Measurements from ENCODE around the gene MICALL1.

Gene MICALL1

DNA sequence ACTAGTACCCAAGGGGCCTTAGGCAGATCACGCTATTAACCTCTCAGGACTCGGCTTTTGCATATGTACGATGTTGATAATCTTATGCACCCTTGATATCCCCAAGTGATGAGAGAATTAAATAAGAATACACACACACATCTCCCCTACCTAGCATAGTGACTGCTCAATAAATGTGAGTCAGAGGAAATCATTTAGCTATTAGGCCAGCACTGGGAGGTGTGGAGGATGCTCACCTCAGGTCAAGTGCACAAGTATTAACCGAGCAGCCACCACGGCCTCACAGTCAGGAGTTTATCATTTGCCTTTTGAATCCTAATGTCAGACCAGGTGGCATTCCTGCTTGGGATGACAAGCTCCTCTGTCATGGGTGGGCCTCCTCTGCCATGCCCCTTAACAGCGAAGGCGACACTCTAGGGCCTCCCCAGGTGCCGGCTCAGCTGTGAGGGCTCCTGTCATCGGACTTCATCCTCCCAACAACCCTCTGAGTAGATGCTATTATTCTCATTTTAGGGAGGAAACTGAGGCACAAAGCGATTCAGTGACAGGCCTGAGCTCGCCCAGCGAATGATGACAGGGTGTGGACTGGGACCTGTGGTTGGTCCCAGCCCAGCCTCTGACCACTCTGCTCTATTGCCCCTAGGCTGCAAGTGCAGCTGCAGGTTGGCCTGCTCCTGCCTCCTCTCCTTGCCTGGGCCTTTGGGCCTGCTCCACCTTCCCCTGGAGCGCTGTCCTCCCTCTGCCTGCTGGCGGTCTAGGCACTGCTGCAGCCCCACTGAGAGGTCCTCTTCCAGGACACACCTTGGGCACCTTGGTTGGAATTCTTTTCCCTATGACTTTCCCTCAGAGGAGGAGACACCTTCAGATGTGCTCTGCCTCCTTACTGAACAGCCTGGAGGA is 83.3 kb downstream of the MICALL1 start:
- no peak for DNase-seq

GRCh38 chr22:37990301-37990700 is 84.2 kb downstream of the MICALL1 start:
- no peak for DNase-seq

DNA sequence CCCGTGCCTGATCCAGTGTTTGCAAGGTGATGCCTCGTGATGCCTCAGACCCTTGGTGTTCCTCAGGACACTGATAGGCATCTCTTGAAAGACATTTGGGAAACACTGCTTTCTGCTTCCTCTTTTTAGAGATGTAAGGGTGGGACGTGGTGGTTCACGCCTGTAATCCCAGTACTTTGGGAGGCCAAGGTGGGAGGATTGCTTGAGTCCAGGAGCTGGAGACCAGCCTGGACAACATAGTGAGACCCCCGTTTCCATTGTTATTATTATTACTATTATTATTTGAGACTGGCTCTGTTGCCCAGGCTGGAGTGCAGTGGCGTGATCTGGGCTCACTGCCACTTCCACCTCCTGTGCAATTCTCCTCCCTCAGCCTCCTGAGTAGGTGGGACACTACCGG is 84.8 kb downstream of the MICALL1 start:
- no peak for DNase-seq

DNA sequence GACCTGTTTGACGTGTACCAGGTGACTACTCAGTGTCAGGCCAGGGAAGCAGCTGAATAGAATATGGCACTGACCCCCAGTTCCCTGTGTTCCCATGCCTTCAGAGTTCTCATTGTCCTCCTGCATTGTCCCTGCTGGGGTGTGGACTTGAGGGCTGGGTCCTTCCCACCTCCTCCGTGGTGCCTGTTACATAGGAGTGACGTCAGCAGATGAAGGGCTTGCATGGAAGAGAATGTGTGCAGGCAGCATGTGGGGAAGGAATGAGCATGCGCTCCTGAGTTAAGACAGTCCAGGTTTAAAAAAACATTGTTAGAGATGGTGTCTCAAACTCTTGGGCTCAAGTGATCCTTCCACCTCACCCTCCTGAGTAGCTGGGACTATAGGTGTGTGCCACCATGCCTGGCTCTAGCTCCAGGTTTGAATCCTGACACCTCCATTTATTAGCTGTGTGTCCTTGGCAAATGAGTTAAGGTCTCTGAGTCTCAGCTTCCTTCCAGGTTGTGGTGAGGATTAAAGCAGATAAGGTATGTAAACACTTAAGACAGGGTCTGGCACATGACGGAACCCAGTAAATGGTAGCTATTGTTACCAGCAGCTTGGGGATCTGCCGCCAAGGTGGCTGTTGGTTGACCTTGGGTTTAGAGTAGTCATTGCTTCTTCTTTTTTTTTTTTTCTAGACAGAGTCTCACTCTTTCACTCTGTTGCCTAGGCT is 85.8 kb downstream of the MICALL1 start:
- DNase-seq, result no peak
